ENCODE data around the gene EPHB1. TPM values are rescaled to one million over a fixed set of nuclear protein-coding genes. Genes with fewer than 3 reads are reported as not detected.

EPHB1 gene
- total RNA-seq, 1 experiment from 2014 or later: 0.86 TPM

- Histone ChIP-seq H2AFZ (ENCODE audit: low read depth, low read length, poor library complexity, severe bottlenecking) (no peak overlapping the region), H3K36me3 (ENCODE audit: control insufficient read depth in 1 of 2, insufficient read depth in 2 of 2, low read length in 2 of 2) (no peaks in the 10 kb centered on the region), H3K9me3 (ENCODE audit: control insufficient read depth in 1 of 2, insufficient read depth in 1 of 2, low read depth in 1 of 2, low read length in 2 of 2) (no peaks in the 10 kb centered on the region), H3K79me2 (ENCODE audit: insufficient read depth, low read length) (no peaks in the 10 kb centered on the region), H3K27me3 (ENCODE audit: insufficient read depth, low read length) (peaks cover 49% of the 10 kb centered on the region), H3K4me1 (ENCODE audit: control insufficient read depth in 1 of 2, insufficient read depth in 2 of 2, low read length in 2 of 2) (no peaks in the 10 kb centered on the region), H3K9ac (ENCODE audit: low read length) (no peak overlapping the region), H3K9me2 (ENCODE audit: insufficient read depth) (no peaks in the 10 kb centered on the region), H3K4me3 (replicated peaks in 1 of 2; ENCODE audit: low read depth in 1 of 2, low read length in 2 of 2) (no peak overlapping the region), H3K27ac (ENCODE audit: low read depth, low read length) (no peak overlapping the region), H4K20me1 (ENCODE audit: insufficient read depth) (no peaks in the 10 kb centered on the region), H3K4me2 (ENCODE audit: low read length) (no peak overlapping the region)
- intact Hi-C loops (cut with micrococcal nuclease): no loop called here
- ChIA-PET RAD21 (ENCODE audit: low non-redundant PET in 1 of 2, low total read pairs in 2 of 2, uncharacterized antibody in 2 of 2, unreplicated experiment in 2 of 2) (no interaction called here), CTCF (no interaction called here), POLR2A (no interaction called here)
- DNase-seq (ENCODE audit: low read depth, low spot score) (no peak), ATAC-seq (no peak)
- TF ChIP-seq REST (IDR thresholded peaks at IDR 0.05; ENCODE audit: low read depth) (no peak), CBX3 (IDR thresholded peaks at IDR 0.05; ENCODE audit: low read depth) (no peak), EGR1 (IDR thresholded peaks at IDR 0.05; ENCODE audit: low read depth) (no peak), SRF (IDR thresholded peaks at IDR 0.05; ENCODE audit: low read depth) (no peak), MAX (IDR thresholded peaks at IDR 0.05) (no peak), JUND (IDR thresholded peaks at IDR 0.05) (no peak), ATF3 (IDR thresholded peaks at IDR 0.05) (no peak), POLR2A (IDR thresholded peaks at IDR 0.05; ENCODE audit: borderline replicate concordance, extremely low read depth, insufficient read depth, insufficient read length) (no peak), ZBTB33 (IDR thresholded peaks at IDR 0.05; ENCODE audit: extremely low read depth, insufficient replicate concordance, low read length) (no peak), ZFX (IDR thresholded peaks at IDR 0.05) (no peak)
- BruUV-seq (replicated peaks): no TSS peak
These were observed 27.0 kb downstream of the EPHB1 start for GRCh38 chr3:134822090-134822489.

Measured in HCT116 (cell line).